NAMALWA (cell line): ENCODE results near the gene GAS7.
A peak's percentile ranks its signal among the peaks of the same experiment; 100 is the strongest.

ENCODE experiments used
- DNase-seq: peaks from one replicate; pipeline ENCODE4 v3.0.0-alpha.2; 2015; ENCODE audit warnings: low spot score

GAS7 gene

DNA sequence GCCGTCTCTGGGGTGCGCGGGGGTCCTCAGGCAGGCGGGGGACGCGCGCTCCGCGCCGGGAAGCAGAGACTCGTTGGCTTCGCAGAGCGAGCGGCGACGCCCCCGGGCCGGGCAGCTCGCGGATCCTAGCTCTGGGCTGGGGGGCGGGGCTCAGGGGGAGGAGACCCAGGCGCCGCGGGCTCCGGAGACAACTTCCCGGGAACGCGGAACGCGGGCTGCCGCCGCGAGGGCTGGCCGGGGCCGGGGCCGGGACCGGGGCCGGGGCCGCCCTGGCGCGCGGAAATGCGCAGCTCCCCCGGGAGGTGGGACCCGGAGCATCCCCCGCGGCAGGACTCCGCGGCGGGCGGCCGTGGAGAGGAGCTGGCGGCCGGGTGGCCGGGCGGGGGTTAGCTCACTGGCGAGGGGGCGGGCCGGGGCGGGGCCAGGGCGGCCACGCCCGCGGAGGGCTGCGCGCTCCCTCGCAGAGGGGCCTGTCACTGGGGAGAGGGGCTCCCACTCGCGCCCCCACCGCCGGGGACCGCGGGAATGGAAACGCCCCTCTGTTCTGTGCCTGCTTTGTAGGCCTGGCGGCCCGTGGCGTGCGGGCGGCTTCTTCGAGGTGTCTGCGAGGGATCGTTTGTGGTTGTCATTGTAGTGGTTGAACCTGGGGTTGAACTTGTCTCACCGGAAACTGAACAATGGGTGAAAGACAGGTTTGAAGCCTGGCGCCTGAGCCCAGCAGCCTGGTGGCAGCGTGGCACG is at the start of gene GAS7:
Gene GAS7, minus strand, starts transcription at position 98 of the 741 bp plus-strand sequence.
- no peak for DNase-seq

GRCh38 chr17:10247810-10248209 is 49.4 kb upstream of the GAS7 start:
- DNase-seq, result no peak

GRCh38 chr17:10243883-10244844 is 45.8 kb upstream of the GAS7 start:
- DNase-seq, result no peak

GRCh38 chr17:10241781-10242180 is 43.4 kb upstream of the GAS7 start:
- no peak for DNase-seq

DNA sequence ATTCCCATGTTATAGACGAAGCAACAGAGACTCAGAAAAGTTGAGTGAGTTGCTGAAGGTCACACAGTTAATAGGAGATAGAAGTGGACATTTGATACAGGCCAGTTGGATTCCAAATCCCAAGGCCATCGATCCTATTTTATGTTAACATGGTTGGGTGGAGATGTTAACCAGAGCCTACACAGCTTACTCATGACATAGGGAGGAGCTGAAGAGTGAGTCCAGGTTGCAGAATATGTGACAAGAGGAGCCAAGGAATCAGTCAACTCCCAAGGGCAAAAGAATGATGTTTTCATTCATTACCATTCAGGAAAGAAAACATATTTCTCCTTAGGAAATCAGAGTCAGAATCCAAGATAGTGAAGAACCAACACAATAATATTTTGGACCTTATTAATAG is 40.3 kb upstream of the GAS7 start:
- DNase-seq, result no peak

- DNase-seq, result no peak
Observed at GRCh38 chr17:10234033-10234432, 35.6 kb upstream of the GAS7 start.

DNA sequence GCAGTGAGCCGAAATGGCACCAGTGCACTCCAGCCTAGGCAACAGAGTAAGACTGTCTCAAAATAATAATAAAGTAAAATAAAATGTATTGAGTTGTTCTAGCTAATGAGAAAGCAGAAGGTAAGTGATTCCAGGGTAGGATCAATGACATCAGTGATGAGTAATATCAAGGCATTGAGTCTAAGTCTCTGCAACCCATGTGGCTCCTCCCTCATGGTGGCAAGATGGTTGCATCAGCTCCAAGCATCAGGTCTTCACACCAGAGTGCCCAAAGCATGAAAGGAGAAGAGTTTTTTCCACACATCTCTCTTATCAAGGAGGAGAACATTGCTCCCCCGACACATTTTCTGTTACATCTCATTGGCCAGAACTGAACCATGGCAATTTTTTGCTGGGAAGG is 34.8 kb upstream of the GAS7 start:
- DNase-seq, result no peak

DNA sequence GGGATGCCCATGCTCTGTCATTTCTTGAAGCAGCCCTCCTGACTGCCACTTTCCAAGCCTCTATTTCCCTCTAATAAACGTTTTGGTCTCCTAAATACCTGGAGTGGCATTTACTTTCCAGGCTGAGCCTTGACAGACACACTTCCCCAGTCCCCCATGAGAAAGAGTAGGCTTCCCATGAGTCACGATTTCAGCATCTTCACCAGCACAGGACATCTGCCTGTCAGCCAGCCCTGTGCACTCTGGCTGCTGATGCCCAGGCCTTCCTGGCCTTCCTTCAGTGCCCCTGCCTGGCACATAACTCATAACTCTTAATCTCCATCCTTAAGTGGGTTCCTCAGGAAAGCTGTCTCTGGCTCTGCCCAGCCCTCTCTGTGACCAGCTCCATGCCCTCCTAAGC is 30.8 kb upstream of the GAS7 start:
- DNase-seq, result no peak

GRCh38 chr17:10226930-10227695 is 28.7 kb upstream of the GAS7 start:
- peak; percentile 40 for DNase-seq

- no peak for DNase-seq
Observed at GRCh38 chr17:10224582-10225195, 26.3 kb upstream of the GAS7 start.

DNA sequence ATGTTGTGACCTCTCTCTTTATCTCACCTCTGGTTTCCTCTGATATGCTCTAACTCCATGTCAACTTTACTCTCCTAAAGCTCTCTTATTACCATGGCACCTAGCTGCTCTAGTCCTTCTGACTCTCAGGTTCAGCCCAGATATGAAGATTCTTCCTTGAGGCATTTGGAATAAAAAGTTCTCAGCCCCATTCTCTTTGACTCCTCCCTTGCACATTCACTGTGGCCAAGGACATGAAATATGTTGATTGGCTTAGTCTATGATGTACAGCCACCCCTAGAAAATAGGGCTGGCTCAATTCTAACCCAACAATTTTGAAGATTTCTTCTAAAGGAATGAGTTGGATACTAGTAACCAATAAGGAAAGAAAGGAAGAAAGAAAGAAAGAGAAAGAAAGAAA is 20.8 kb upstream of the GAS7 start:
- DNase-seq, result no peak

- peak; percentile 4 for DNase-seq
Observed at GRCh38 chr17:10217916-10218315, 19.5 kb upstream of the GAS7 start.

GRCh38 chr17:10216213-10216938 is 18.0 kb upstream of the GAS7 start:
- no peak for DNase-seq

DNA sequence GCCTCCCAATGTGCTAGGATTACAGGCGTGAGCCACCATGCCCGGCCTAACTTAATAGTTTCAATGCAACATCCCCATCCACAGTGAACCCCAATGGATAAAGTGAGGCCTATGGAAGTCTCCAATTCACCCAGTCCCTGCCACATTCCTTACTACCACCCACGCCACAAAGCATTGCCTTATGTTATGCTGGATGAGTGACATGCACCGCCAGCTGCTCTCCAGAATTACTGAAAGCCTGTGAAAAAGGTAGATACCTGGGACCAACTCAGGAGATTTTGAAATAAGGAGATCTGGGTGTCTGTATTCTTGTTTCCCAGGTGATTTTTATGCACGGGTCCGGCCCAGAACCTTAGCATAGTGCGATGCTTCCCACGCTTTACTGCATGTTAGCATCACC is 16.9 kb upstream of the GAS7 start:
- no peak for DNase-seq

DNA sequence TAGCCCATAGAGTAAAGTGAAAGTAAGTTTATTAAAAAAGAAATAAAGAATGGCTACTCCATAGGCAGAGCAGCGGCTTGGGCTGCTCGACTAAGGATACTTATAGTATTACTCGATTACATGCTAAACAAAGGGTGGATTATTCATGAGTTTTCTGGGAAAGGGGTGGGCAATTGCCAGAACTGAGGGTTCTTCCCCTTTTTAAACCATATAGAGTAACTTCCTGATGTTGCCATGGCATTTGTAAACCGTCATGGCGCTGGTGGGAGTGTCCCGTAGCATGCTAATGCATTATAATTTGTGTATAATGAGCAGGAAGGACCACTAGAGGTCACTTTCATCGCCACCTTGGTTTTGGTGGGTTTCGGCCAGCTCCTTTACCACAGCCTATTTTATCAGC is 13.3 kb upstream of the GAS7 start:
- no peak for DNase-seq

DNA sequence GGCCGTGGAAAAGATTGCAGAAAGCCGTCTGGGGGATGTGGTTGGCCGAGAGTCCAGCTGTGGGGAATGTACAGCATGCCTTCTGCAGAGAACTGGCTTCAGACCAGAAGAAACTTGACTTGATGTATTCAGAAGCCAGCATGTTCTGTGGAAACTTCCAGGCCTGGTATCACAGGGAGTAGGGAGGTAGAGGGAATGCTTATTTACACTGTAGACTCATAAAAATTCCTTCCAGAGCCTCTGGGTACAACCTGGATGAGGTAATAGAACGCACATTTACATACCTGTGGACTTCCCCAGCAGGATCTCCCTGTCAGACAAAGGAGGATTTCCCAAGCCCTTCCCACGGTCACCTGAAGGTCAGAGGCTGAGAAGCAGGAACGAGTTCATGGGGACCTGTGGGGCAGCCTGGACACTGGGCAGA is 11.8 kb upstream of the GAS7 start:
- no peak for DNase-seq

GRCh38 chr17:10208604-10209193 is 10.3 kb upstream of the GAS7 start:
- DNase-seq, result no peak

DNA sequence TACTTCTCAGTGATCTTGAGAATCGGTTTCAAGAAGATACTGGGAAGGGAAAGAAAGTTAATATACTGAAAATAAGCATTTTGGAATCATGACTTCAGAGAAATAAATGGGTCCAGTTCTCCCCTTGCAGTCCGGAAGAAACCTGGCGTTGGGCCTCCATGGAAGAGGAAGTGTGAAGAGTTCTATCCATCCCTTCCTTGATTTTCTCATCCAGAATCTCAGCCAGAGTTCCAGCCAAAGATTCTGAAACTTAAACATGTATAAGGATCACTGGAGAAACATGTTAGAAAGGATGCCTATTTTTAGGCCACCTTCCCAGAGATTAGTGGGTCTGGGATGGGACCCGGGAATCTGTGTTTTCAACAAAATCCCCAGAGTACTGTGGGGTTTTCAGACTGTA is 8.7 kb upstream of the GAS7 start:
- DNase-seq, result no peak

DNA sequence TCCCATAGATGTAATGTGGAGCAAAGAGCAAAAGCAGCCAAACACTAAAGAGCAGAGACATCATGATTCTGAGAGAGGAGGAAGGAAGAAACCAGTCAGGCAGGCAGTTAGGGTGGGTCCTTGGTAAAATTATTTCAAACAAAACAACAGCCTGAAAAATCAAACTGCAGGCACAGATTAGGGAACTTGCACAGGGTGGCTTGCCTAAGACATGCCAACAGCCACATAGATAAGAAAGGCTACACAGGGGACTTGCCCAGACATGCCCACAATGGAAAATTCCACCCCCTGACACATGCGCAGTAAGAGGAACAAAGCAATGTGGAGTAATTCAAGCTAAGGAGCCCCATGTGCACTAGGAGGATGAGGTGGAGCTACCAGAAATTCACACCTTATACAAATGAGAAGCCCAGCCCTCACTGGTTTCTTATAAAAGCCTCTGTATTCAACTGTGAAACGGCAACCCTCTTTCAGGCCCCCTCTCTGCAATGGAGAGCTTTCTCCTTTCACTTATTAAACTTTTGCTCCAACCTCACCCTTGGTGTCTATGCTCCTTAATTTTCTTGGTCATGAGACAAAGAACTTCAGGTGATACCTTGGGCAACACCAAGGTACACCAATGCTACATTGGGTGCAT is 7.3 kb upstream of the GAS7 start:
- DNase-seq, result peak; percentile 24

DNA sequence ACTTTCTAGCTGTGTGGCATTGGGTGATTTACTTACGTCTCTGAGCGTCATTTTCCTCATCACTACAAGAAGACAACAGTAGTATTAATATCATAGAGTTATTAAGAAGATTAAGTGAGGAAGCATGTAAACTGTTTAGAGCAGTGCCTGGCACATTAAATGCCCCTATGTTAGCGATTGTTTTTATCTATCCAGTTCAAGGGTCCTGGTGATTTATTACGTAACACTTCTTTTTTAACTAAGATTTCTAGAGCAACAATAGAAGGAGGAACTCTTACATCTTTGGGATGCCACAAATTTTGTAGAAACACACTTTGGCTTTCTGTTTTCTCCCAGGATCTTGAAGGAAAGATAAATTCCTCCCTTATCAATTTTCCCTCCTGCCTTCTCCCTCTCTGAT is 3.3 kb upstream of the GAS7 start:
- DNase-seq, result no peak
